ENCODE data around the gene NUFIP1. TPM values are rescaled to one million over a fixed set of nuclear protein-coding genes. Genes with fewer than 3 reads are reported as not detected.

Gene NUFIP1
- total and polyA plus RNA-seq, 9 donors = 4.3 to 9.2 (median 7.3) TPM

DNA sequence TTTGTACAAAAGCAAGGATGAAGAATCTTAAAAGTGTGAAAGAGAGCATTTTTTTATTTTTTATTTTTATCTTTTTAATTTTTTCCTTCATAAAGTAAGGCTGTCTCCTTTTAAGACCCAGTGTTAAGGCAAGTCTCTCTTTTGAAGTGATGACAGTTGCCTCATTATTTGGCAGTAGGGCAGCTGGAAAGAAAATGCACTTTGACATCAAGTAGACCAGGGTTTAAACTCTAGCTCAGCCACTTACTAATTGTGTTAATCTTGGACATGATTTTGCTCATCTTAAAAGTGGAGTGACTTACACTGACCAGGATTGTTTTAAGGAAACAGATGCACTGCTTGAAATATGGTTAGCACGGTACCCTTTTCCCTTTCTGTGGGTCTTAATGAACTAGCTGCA lies 18.6 kb upstream of the NUFIP1 start:
- DNase-seq = no peak
- Histone ChIP-seq H3K4me3 (ENCODE audit: low read length) (no peak overlapping the region), H3K36me3 (ENCODE audit: control insufficient read depth, insufficient read depth, low read length) (peaks cover 39% of the 10 kb centered on the region), H3K27me3 (ENCODE audit: control insufficient read depth, insufficient read depth, low read length) (no peaks in the 10 kb centered on the region), H3K9me3 (replicated peaks; ENCODE audit: control insufficient read depth, low read depth, low read length) (no peaks in the 10 kb centered on the region), H3K4me1 (ENCODE audit: control insufficient read depth, insufficient read depth, low read length) (no peaks in the 10 kb centered on the region), H3K27ac (ENCODE audit: low read length) (no peak overlapping the region)
- no CpG with 5 or more reads among the region's 1 CpG for WGBS (ENCODE audit: insufficient coverage)

DNA sequence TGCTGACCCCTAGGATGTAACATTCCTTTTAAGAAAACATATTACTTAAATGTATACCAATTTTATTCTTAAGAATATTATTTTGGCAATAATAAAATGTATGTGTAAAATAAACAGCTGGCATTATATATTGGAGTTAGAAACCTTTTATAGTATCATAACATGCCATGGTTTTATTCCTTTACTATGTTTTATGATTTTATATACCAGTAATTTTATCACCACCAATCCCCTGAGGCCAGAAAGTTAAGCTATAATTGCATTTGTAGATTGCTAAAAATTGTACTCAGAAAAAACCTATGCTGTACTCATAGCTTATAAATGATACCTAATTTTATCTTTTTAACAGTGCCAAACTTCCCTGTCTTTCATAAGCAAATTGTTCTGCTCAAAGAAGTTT lies 18.0 kb upstream of the NUFIP1 start:
- no peaks in the 10 kb centered on the region for H3K4me1 ChIP-seq (ENCODE audit: control insufficient read depth, insufficient read depth, low read length)
- no peaks in the 10 kb centered on the region for H3K27me3 ChIP-seq (ENCODE audit: control insufficient read depth, insufficient read depth, low read length)
- H3K27ac ChIP-seq (ENCODE audit: low read length) = no peak overlapping the region
- DNase-seq = no peak
- H3K36me3 ChIP-seq (ENCODE audit: control insufficient read depth, insufficient read depth, low read length) = peaks cover 40% of the 10 kb centered on the region
- no peaks in the 10 kb centered on the region for H3K9me3 ChIP-seq (replicated peaks; ENCODE audit: control insufficient read depth, low read depth, low read length)
- H3K4me3 ChIP-seq (ENCODE audit: low read length) = no peak overlapping the region

DNA sequence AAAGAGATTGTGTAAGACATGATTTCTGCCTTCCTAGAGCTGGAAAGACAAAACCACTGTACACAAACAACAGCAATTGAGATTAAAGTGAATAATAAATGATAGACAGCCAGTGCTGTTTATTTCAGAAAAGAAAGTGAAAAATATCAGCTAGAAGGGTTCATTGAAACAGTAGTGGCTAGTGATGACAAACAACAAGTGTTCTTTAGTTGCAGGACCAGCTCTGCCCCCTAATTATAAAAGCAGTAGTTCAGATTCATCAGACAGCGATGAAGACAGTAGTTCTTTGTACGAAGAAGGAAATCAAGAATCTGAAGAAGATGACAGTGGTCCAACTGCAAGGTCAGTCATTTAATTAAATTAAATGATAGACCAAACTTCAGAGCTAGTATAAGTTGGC lies 14.8 kb upstream of the NUFIP1 start:
- Histone ChIP-seq H3K36me3 (ENCODE audit: control insufficient read depth, insufficient read depth, low read length) (peaks cover 24% of the 10 kb centered on the region), H3K4me1 (ENCODE audit: control insufficient read depth, insufficient read depth, low read length) (no peaks in the 10 kb centered on the region), H3K27ac (ENCODE audit: low read length) (no peak overlapping the region), H3K9me3 (replicated peaks; ENCODE audit: control insufficient read depth, low read depth, low read length) (no peaks in the 10 kb centered on the region), H3K4me3 (ENCODE audit: low read length) (no peak overlapping the region), H3K27me3 (ENCODE audit: control insufficient read depth, insufficient read depth, low read length) (no peaks in the 10 kb centered on the region)
- WGBS (ENCODE audit: insufficient coverage) = no CpG with 5 or more reads among the region's 2 CpGs
- DNase-seq = no peak

DNA sequence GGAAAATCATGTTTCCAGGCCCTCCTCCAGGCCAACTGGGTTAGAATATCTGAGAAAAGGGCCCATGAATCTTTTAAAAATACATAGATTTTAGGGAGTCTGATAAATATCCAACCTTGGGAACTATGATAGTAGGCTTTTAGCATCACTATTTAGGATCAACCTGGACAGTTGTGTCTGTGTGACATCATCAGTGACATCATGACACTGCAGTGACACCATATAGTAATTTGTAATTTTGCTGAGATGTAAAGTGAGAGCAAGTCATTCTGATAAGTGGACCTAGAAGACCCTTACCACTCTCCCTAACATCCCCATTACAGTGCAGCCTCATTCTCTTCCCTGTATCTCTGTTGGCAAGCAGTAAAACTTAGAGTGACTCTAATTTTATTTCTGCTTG lies 14.1 kb upstream of the NUFIP1 start:
- Histone ChIP-seq H3K4me3 (ENCODE audit: low read length) (no peak overlapping the region), H3K9me3 (replicated peaks; ENCODE audit: control insufficient read depth, low read depth, low read length) (no peaks in the 10 kb centered on the region), H3K27ac (ENCODE audit: low read length) (no peak overlapping the region), H3K4me1 (ENCODE audit: control insufficient read depth, insufficient read depth, low read length) (no peaks in the 10 kb centered on the region), H3K36me3 (ENCODE audit: control insufficient read depth, insufficient read depth, low read length) (peaks cover 24% of the 10 kb centered on the region), H3K27me3 (ENCODE audit: control insufficient read depth, insufficient read depth, low read length) (no peaks in the 10 kb centered on the region)
- DNase-seq = no peak

DNA sequence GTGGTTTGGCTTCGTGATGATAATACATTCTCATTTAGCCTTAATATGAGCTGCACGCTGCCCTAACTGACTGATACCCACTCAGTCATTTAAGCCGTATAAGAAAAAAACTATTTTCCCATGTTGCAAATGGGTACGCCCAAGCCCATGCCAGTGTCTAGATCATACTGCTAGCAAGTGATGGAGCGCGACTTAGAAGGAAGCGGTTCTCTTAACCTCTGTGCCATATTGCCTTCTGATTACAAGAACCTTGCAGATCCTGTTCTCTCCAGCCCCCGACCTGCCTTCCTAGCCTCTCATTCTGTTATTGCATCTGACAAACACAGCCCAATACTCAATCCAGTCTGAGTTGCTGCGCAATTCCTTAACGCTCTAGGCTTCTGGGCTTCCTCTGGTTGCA lies 670 bp upstream of the NUFIP1 start:
- 4% methylated on average over 8 of the region's 10 CpGs for WGBS (ENCODE audit: insufficient coverage)
- H3K4me1 ChIP-seq (ENCODE audit: control insufficient read depth, insufficient read depth, low read length) = peaks cover 19% of the 10 kb centered on the region
- H3K4me3 ChIP-seq (ENCODE audit: low read length) = peak overlapping the region; percentile 89
- peak overlapping the region; percentile 97 for H3K27ac ChIP-seq (ENCODE audit: low read length)
- no peaks in the 10 kb centered on the region for H3K9me3 ChIP-seq (replicated peaks; ENCODE audit: control insufficient read depth, low read depth, low read length)
- DNase-seq = no peak
- H3K27me3 ChIP-seq (ENCODE audit: control insufficient read depth, insufficient read depth, low read length) = no peaks in the 10 kb centered on the region
- H3K36me3 ChIP-seq (ENCODE audit: control insufficient read depth, insufficient read depth, low read length) = peaks cover 8% of the 10 kb centered on the region

DNA sequence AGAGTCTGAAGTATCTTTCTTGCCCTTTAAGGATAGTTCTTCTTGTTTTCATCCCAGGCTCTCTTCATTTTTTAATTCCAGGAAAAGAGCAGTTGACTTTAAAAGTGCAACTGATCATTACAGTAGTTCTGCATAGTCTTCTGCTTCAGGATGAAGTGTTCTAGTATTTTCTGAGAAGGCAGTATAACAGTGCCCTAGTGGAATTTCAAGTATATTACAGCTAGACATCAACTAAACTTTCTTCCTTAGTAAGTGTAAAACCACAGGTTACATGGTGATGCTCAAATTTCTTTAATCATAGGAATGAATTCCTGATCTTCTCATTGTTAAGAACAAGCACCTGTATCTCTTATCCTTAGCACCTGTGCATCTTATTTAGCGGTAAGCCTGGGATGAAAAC lies 10.9 kb downstream of the NUFIP1 start:
- DNase-seq = no peak

DNA sequence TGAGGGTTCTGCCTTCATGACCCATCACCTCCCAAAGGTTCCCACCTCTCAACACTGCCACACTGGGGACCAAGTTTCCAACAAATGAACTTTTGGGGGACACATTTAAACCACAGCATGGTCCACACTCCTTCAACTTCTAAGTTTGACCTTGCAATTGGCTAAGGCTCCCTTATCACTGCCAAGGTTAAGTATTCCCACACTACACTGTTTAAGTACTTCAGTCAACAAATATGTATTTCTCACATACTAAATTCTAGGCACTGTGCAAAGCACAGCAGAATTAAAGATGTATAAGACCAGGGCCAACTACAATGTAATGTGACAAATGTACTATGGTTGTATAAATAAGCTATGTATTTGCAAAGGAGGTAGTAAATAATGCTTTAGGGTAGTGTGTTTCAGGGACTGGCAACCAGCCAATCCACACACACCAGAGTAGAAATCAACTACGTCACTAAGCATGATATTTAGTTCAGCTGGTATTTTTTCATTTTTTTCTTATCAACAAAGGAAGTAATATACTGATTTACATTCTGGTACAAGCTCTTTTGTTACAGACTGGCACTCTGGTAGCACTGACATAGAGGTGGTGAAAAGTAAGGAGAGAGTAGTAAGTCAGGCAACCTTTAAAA lies 12.2 kb downstream of the NUFIP1 start:
- no peaks in the 10 kb centered on the region for H3K9me3 ChIP-seq (replicated peaks; ENCODE audit: control insufficient read depth, low read depth, low read length)
- H3K36me3 ChIP-seq (ENCODE audit: control insufficient read depth, insufficient read depth, low read length) = peaks cover 31% of the 10 kb centered on the region
- no peak overlapping the region for H3K4me3 ChIP-seq (ENCODE audit: low read length)
- no peak for DNase-seq
- no CpG with 5 or more reads among the region's 1 CpG for WGBS (ENCODE audit: insufficient coverage)
- no peak overlapping the region for H3K27ac ChIP-seq (ENCODE audit: low read length)
- H3K27me3 ChIP-seq (ENCODE audit: control insufficient read depth, insufficient read depth, low read length) = no peaks in the 10 kb centered on the region
- H3K4me1 ChIP-seq (ENCODE audit: control insufficient read depth, insufficient read depth, low read length) = peaks cover 2% of the 10 kb centered on the region

More for the DNA sequence above, 10.9 kb downstream of the NUFIP1 start:
- Histone ChIP-seq H3K27ac (ENCODE audit: low read length) (no peak overlapping the region), H3K36me3 (ENCODE audit: control insufficient read depth, insufficient read depth, low read length) (peaks cover 31% of the 10 kb centered on the region), H3K9me3 (replicated peaks; ENCODE audit: control insufficient read depth, low read depth, low read length) (no peaks in the 10 kb centered on the region), H3K27me3 (ENCODE audit: control insufficient read depth, insufficient read depth, low read length) (no peaks in the 10 kb centered on the region), H3K4me3 (ENCODE audit: low read length) (no peak overlapping the region), H3K4me1 (ENCODE audit: control insufficient read depth, insufficient read depth, low read length) (peaks cover 2% of the 10 kb centered on the region)
- WGBS (ENCODE audit: insufficient coverage) = 100% methylated on average over 1 of the region's 1 CpG

DNA sequence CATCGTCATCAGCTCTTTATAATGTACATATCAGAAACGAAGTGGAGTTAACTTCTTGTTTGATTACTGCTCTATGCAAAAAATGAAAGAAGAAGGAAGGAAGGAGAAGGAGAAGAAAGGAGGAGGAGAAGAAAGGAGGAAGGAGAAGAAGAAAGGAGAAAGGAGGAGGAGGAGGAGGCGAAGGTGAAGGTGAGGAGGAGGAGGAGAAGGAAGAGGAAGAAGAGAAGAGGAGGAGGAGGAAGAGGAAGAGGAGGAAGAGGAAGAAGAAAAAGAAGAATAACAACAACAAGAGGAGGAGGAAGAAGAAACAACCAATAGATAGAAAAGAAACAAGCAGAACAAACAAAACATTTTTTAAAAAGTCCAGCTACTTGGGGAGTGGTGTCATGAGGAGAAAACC lies 13.1 kb downstream of the NUFIP1 start:
- WGBS (ENCODE audit: insufficient coverage) = 100% methylated on average over 1 of the region's 3 CpGs
- H3K36me3 ChIP-seq (ENCODE audit: control insufficient read depth, insufficient read depth, low read length) = peaks cover 31% of the 10 kb centered on the region
- no peak overlapping the region for H3K27ac ChIP-seq (ENCODE audit: low read length)
- no peaks in the 10 kb centered on the region for H3K9me3 ChIP-seq (replicated peaks; ENCODE audit: control insufficient read depth, low read depth, low read length)
- peaks cover 2% of the 10 kb centered on the region for H3K4me1 ChIP-seq (ENCODE audit: control insufficient read depth, insufficient read depth, low read length)
- no peak for DNase-seq
- H3K27me3 ChIP-seq (ENCODE audit: control insufficient read depth, insufficient read depth, low read length) = no peaks in the 10 kb centered on the region
- H3K4me3 ChIP-seq (ENCODE audit: low read length) = no peak overlapping the region

DNA sequence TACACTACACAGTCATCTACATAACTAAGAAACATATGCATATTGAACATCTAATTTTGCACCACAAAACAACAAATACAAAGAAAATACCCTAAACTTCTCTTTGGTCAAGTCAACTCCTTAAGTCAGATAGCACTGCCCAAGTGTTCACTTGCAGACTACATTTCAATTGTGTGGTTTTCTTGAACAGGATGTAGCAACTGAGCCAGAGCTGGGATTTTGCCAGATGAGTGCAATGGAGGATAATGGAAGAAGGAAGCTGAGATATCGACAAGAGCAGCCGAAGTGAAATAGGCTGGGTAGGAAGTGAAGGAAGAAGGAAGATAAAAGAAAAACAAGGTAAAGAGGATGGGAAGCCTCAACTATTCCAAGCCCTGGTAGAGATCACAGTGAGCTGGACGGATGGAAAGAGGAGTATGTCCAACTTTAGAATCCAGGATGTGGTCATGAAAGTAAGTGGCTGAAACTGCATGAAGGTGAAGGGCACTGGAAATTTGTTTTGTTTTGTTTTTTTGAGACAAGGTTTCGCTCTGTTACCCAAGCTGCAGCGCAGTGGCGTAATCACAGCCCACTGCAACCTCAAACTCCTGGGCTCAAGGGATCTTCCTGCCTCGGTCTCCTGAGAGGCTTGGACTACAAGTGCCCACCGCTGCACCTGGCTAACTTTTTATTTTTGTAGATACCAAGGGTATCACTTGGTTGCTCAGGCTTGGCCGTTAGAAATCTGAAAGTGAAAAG lies 15.0 kb downstream of the NUFIP1 start:
- Histone ChIP-seq H3K27ac (ENCODE audit: low read length) (no peak overlapping the region), H3K36me3 (ENCODE audit: control insufficient read depth, insufficient read depth, low read length) (peaks cover 25% of the 10 kb centered on the region), H3K9me3 (replicated peaks; ENCODE audit: control insufficient read depth, low read depth, low read length) (no peaks in the 10 kb centered on the region), H3K27me3 (ENCODE audit: control insufficient read depth, insufficient read depth, low read length) (no peaks in the 10 kb centered on the region), H3K4me1 (ENCODE audit: control insufficient read depth, insufficient read depth, low read length) (peaks cover 2% of the 10 kb centered on the region), H3K4me3 (ENCODE audit: low read length) (no peak overlapping the region)
- WGBS (ENCODE audit: insufficient coverage) = 84% methylated on average over 6 of the region's 9 CpGs
- peak; percentile 58 for DNase-seq

DNA sequence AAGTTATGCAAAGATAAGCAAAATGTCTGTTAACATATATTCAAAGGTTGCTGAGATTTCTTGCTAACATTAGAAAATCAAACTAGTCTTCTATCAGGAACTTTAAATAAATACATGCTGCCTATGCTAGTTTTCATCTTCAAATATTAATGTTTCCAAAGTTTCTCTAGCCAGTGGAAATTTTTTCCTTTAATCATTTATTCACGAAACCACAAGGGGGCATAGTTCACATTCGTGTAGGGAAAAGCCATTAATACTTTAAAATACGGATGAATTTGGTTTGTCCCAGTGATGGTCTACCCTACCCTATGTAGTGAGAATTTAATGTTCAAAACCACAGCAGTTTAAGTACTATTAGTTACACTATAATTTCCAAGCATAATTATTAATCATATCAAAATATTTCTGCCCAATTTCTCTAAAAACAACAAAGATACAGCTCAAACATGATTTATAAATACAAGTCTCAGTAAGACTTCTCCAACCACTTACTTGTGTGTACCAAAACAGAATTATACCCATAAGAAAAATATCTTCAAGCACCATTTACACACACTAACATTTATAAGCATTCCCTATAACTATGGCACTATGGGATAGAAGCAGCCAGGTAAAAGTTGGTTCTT lies 16.2 kb downstream of the NUFIP1 start:
- Histone ChIP-seq H3K4me1 (ENCODE audit: control insufficient read depth, insufficient read depth, low read length) (peaks cover 2% of the 10 kb centered on the region), H3K27me3 (ENCODE audit: control insufficient read depth, insufficient read depth, low read length) (no peaks in the 10 kb centered on the region), H3K27ac (ENCODE audit: low read length) (no peak overlapping the region), H3K9me3 (replicated peaks; ENCODE audit: control insufficient read depth, low read depth, low read length) (no peaks in the 10 kb centered on the region), H3K36me3 (ENCODE audit: control insufficient read depth, insufficient read depth, low read length) (peaks cover 16% of the 10 kb centered on the region), H3K4me3 (ENCODE audit: low read length) (no peak overlapping the region)
- WGBS (ENCODE audit: insufficient coverage) = no CpG with 5 or more reads among the region's 3 CpGs
- peak; percentile 52 for DNase-seq
